ENCODE measurements around the gene FSCN2.
A peak's percentile ranks its signal among the peaks of the same experiment; 100 is the strongest.

The FSCN2 gene

DNA sequence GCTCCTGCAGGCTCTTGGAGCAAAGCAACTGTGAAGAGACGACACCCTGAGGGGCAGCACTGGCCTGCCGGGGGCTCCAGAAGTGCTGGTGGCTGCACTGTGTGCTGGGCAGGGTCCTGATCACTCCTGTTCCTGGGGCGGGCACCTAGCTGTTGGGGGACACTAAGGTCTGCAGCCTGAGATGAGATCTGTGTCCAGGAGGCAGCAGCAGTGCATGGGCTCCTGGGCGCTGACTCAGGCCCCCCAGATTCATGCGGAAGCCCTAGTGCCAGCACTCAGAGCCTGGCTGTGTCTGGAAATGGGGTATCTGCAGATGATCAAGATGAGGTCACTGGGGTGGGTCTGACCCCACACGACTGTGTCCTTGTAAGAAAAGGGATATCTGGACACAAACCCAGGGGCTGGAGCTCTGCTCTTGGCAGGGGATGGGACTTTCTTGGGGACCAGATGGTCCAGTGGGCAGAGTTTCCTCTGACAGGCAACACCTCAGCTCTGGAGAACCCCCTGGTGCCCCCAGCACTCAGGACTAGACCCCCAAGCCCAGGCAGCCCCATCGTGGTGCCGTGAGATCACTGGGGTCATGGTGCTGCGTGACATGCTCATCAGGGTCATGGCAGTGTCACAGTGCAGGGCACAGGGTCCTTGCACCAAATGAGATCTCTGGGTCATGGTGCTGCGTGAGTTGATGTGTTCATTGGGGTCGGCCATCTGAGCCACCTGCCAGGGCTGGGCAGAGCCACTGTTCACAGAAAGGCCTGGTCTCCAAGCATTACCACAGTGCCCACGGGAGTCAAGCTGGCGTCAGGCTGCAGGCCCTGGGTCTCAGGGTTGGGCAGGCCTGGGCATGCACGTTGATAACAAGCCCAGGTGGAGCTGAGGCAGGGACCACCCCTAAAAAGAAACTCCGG, 14.5 kb downstream of the FSCN2 start:
- no peak for DNase-seq (ENCODE audit: low spot score)

DNA sequence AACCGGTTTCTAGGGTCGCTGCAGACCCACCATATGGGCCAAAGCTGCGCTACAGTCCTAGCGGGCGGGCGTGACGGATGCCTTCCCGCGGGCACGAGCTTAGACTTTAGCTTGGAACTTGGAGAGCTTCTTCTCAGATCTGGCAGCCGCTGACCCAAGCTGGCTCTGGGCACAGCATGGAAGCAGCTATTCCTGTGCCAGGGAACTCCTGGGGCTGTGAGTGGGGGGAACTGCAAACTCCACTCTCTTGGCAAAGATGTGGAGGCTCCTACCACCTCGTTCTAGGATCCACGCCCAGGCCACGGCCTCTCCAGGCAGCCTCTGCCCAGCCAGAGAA, 15.1 kb downstream of the FSCN2 start:
- no peak for DNase-seq (ENCODE audit: low spot score)

DNA sequence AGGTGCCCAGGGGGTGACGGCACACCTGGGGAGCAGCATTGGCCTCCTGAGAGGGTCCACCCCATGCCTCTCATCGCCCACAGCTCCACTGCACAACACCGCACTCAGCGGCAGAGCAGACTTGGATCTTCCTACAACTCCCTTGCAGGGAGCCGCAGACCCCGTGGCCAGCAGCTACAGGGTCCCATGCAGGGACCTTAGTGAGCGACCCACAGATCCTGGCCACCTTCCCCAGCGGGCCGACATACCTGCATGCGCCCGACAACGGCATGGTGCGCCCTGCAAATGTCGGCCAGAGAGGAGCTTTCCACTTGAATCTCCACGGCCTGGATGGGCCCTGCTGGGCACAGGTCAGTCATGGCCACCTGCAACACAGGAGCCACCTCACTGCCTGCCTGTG, 15.6 kb downstream of the FSCN2 start:
- DNase-seq (ENCODE audit: low spot score), result no peak

DNA sequence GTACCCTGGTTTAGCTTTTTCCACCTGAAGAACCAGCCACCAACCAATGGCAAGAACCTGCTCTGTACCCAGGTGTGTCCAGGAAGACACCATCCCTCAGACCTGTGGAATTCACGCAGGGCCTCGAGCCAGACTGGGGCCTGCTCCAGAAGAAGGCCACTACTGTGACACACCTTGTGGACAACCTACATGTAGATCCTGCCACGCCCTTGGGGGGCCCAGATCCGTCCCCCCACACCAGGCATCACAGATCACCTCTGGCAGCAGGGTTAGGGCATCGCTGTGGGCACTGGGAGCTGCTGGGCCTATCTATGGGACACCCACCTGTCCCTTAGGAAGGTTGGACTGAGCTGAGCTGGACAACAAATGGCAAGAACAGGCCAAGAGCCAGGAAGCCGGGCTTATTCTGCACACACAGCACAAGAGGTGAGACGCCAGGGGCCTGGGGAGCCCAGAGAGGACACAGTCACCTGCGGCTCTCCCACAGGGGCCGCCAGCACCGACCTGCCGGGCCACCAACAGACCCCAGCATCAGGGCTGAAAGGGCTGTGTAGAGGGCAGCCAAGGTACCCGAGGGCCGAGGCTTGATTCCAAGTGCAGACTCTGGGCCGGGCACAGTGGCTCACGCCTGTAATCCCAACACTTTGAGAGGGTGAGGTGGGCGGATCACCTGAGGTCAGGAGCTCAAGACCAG, 16.3 kb downstream of the FSCN2 start:
- DNase-seq (ENCODE audit: low spot score), result no peak

DNA sequence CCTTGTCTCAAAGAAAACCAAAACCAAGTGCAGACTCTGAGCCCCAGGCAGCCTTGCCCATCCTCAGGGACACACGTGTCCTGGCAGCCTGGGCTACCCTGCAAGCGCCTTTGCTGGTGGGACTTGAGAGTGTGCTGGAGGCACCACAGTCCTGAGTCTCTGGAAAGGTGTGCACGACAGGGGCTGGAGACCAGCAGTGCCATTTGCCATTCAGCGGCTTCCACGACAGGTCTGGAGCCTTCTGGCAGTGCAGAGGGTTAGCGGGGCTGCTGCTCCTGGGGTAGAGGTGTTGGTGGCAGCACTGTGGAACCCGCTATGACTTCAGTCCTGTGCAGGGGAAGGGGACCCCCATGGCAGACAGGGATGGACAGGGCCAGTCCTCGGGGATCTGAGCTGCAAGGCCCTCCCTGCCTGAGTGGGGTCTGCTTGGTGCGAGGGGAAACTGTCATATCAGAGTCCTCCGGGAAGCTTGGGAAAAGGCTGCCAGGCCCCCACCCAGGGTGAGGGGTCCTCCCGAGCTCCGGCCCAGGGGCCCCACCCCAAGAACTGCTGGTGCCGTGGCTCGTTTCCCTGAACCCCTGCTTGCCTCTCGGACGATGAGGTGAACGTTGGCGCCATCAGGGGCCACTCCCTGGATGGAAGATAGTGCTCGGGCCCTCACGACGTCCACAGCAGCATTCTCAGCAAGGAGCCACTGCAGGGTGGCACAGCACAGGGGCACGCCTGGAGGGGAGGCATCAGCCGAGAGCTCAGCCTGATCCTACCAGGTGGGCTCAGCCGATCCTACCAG, 17.2 kb downstream of the FSCN2 start:
- DNase-seq (ENCODE audit: low spot score), result no peak

DNA sequence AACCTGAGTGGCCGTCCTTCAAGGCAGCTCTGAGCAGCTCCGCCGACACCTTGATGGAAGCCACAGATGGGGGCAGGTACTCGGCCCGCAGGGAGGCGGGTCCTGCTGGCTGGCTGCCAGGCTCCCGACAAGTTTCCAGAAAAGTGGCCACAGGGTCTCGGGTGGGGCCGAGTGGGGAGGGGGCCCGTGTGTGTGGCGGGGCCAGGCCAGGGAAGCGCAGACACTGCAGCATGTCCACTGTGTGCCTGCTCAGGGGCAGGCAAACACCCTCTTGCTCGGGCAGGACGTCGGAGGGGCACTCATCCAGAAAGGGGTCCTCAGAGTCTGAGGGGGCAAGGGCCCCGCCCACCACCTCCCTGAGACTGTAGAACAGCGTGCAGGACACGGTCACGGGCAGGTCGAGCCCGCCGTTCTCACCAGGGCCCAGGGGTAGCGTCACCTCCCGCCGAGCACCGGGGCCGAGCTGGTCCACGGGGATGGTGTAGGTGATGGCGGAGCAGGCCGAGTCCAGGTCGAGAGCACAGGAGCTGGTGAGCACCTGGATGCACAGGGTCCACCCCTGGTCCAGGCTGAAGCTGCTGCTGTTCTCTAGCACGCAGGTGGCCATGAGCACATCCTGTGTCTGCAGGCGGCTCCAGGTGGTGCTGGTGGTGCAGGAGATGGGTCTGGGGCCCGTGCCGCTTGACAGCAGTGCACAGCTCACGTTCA, 18.9 kb downstream of the FSCN2 start:
- no peak for DNase-seq (ENCODE audit: low spot score)

DNA sequence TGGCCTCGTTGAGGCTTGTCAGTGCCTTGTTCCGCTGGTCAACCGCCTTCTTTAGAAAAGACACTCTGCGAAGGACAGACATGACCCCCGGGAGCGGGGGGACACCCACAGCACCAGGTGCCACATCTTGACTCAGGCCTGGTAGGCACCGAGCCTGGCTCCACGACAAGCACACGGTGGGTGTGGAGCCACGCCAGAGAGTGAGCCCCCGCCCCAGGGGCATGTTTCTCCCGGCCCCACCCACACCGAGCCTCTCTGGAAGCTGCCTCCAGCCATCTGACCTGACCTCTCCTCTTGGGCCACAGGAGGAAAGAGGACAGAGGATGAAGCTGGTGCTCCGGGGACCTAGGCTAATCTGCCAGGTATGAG, 19.4 kb downstream of the FSCN2 start:
- no peak for DNase-seq (ENCODE audit: low spot score)

DNA sequence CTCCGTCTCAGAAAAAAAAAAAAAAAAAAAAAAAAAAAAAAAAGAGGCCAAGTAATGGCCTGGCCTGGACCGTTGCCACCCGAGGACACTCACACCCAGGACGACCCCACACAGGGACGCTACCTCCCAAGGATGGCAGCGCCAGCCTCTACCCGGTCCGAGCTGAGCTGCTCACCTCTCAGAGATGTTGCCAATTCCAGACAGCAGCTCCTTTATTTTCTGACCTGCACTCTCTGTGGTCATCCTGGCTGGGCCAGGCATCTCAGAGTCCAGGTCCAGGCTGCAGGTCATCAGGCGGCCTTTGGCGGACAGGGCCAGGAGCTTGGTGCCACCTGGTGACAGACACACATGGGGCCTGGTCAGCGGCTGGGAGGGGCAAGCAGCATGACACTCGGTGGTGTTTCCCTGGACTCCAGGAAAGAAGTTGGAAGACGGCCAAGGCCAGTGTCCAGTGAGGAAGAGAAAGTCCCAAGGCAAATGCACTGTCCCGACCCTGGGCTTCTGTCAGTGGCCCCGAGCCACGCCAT, 20.9 kb downstream of the FSCN2 start:
- DNase-seq (ENCODE audit: low spot score), result no peak

DNA sequence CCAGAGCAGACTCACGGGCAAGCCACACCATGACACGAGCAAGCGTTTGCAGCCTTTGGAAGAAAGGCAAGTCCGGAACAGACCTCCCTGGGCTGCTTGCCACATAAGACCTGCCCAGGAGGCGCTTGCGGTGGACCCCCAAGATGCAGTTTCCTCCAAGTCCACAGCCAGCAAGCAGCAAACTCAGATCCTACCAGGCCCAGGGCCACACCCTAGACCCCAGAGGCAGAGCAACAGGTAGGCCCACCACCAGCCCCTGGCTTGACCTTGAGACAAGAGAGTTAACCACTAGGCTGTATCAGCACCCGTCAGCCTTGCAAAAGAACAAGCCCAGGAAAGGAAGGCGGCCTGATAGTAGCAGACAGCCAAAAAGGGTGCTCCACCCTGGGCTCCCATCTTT, 21.6 kb downstream of the FSCN2 start:
- DNase-seq (ENCODE audit: low spot score), result no peak

DNA sequence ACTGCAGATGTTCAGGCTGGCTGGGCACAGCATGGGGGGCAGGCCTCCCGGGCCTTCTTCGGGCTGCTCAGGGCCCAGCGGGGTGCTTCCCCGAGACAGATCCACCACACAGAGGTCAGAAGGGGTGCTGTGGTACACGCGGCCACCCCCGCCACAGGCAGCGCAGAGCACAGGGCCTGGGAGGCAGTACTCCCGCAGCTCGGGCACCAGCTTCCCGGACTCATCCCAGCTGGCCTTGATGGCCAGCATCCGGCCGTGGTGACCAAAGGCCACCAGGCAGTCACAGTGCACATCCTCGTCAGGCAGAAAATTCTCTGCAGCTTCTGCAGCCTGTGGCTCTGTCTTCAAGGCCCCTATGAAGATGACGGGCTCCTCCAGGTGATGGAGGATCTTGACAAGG, 22.1 kb downstream of the FSCN2 start:
- DNase-seq (ENCODE audit: low spot score), result no peak

DNA sequence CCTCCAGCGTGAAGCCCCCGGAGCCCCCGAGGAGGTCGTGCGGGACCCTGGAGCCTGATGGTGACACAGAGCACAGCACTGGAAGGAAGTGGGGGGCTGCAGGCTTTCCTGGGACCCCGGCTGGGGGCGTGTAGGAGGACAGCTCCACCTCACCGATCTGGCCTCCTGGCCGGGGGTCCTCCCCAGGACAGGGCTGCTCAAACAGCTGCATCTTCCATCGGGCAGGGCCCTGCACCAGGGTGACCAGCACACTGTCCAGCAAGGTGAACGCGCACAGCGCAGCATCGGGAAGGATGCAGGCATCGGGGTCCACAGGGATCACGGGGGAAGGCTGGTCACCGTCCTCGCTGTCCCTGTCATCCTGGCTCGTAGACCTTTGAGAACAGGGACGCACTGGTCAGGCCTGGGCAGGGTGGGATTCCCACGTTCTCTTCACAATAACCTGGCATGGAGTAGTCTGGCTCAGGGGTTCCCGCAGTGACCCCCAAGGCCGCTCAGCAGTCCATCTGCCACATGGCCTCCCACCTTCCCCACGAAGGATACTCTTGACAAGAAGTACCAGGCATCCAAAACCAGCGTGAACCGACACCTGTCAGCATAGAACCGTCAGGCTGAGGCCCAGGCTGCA, 22.8 kb downstream of the FSCN2 start:
- no peak for DNase-seq (ENCODE audit: low spot score)

DNA sequence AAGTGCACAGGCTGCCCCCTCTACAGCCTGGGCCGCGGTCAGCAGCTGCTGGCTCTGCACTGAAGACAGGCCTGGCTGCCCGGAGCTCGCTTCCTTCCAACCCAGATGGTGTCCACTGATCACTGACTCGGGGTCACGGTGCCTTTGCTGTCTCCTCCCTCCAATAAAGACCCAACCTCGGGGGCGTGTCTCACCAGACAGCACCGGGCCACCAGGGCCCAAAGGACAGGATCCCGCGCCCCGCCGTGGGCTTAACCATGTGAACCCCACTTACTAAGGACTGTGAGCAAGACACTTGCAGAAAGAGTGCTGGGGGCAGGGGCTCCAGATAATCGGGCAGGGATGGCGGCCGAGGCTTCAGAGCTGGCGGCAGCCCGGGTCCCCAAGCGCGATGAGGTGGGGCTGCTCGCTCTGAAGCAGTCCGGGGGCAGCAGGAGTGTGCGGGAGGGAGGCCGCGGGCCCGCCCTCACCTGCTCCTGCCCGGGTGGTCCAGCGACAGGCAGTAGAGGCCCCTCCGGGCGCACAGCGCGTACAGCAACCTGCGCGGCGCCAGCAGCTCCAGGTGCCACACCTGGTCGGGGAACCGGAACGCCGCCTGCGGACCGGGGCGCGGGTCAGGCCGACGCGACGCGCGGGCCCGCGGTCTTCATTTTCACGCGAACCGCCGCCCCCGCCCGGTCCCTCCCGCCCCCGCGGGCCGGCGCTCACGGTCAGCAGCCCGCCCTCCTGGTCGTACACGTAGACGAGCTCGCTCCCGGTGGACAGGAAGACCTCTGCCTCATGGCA, 23.5 kb downstream of the FSCN2 start:
- peak; percentile 5 for DNase-seq (ENCODE audit: low spot score)

DNA sequence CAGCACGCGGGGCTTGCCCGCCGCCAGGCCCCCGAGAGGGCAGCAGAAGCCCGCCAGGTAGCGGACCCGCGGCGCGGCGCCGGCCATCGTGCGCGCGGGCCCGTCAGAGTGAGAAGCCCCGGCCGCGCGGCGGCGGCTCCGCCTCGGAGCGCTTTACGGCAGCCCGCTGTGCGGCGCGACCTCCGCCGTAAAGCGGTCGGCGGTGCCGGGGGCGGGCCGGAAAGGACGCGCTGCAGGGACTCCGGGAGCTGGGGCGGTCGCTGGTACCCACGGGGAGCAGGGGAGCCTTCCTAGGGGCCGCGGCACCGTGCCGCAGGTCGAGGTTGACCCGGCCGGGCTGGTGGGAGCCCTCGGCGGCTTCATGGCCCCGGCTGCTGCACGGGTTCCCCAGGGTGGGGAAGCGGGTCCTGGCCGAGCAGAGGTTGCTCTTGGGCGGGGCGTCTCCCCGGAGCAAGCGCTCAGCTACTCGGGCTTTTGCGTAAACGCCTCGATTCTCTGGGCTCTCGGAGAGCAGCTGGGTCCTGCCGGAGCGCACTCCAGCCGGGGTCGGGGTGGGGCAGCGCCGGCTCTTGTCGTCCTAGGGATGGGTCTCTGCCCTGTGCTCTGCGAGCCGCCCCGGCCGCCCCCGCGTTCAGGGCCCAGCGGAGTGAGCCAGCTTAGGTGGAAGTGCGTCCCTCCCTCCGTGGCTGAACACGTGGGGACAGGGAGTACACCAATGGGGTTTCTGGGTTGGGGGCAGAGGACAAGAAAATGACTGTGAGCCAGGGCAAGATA, 24.3 kb downstream of the FSCN2 start, which contains the start of gene FAAP100:
FAAP100 (minus strand) TSS at position 110 of the 774 bp plus-strand sequence; CDS start at position 87, 23 bp downstream.
- peak; percentile 78 for DNase-seq (ENCODE audit: low spot score)

DNA sequence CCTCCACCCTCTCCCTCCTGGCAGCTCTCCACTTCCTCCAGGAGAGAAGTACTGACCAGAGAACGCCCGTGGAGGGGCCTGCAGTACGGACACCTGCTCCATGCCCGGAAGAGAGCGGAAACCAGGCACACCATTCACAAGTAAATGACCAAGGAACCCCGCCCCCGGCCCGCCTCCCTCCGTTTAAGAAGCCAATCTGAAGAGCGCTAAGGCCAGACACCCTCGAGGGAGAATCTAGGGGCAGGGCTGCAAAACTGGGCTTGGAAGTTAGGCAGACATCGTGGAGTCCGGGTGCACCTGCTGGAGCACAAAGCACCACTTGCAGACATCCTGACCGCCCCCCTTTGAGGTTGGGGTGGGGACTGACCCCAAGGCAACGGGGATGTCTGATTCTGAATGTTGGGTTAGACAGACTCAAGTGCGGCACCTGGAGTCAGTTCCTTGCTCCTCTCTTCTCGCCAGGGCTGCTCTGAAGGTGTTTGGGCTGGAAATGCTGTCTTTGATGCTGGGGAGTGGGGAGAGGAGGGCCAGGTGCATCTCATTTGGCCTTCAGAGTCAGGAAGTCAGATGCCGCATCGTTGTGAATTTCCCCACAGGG, 24.9 kb downstream of the FSCN2 start:
- peak; percentile 69 for DNase-seq (ENCODE audit: low spot score)

DNA sequence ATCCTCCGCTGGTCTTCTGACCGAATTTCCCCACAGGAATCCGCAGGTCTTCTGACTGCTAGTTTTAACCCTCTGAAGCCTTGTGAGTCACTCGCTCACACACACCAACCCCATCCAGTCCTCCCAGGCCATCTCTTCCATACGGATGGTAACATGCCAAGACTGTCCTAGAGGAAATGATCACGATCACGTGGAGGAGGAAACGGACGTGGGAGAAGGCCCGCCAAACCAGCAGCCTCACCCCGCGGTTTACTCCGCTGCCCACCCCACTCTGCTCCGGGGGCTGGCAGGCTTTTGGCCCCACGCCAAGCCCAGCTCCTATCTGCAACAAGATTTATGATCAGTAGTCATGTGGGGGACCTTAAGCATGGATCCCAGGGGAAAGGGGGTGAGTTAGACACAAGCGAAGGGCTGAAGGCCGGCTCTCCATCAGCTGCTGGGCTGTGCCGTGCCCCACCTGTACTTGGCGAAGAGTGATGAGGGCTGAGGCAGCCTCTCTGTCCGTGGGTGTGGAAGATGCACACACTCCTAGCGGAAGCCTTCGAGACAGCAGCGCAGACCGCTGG, 25.5 kb downstream of the FSCN2 start:
- no peak for DNase-seq (ENCODE audit: low spot score)

DNA sequence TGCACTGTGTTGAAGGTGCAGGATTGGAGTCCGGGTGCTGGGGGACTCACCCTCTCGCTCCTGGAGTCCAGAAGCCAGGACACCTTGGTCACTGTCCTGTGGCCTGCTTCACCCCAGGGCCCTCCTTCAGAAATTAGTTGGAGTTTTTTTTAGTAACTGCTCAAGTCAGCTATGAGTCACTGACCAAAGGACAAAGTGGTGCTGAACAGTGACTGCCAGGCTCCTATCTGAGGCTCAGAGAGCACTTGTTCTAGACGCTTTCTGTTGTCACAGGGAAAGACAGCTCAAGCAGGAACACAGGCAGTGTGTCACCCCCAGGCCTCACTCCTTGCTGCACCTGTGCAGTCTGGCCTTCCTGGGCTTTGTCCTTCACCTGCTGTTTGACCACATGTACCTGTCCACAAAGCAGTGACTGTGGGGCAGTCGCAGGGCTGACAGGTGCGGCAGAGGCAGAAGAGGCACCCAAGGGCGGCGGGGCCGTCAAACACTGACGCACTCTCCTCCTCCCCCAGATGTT, 28.1 kb downstream of the FSCN2 start:
- DNase-seq (ENCODE audit: low spot score), result no peak

DNA sequence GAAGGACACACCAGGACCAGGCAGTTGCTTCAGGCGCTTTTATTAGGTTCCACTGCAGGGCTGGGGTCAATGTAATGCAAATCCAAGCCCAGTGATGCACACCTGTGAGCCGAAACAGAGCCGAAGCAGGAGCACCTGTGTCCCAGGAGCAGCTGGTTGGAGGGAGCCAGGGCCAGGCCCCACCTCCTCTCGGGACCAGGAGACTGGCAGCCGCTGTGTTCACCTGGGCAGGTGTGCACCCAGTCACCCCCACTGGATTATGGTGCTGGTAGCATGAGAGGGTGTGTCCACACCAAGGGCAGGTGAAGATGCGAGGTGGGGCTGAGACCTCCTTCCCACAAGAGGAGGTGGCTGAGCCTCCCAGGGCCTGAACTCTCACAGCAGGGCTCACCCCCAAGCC, 28.7 kb downstream of the FSCN2 start:
- no peak for DNase-seq (ENCODE audit: low spot score)

DNA sequence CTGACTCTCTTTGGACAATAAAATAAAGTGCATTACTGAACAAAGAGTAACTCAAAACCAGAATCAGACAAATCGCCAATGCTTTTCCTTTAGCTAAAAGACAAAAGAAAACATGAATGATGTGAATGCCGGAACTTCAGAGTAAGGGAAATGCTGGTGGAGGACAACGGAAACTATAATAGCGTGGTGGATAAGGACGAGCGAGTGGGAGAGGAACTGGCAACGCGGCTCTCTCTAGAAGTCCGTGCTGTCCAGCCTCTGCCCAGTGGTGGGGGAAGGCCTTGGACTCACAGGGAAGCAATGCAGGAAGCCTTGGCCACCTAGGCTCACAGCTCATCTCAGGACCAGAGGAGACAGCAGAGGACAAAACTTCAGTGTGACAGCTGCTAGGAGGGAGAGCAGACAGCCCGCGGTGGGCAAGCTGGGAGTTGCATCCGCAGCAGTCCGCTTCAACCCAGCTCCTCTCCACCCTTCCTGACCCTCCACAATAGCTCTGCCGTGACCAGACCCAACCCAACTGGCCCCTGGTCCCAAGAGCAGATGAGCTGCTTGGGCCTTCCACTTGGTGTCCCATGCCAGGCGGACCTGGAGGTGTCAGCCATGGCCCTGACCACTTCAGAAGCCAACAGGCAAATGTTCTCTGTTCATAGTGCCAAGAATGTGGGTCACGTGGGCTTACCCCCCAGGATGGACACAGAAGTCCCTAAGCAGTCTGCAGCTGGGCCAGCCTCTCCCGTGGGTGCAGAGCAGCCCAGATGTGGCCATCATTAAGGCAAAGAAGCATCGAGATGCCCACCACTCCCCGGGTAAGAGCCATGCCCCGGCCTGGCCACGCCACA, 29.3 kb downstream of the FSCN2 start:
- DNase-seq (ENCODE audit: low spot score), result no peak
